GM18907 (cell line): ENCODE measurements around the gene VANGL1.
"Not testable (repeated sequence)": the region's sequence is repeated elsewhere in the genome, so short reads cannot be mapped to it uniquely, and the experiment has no call there.

Experiments used
- ATAC-seq: cut with Tn5 transposase; IDR thresholded peaks from one replicate; pipeline ENCODE4 v1.9.1; 2021; ENCODE audit warnings: mild to moderate bottlenecking, moderate library complexity; ENCODE audit not compliant: unreplicated experiment

Gene VANGL1

GRCh38 chr1:115641762-115642167 is at the start of gene VANGL1:
TSS of gene VANGL1 (plus strand) at chr1:115641970. CDS start at chr1:115651414, 9,444 bp downstream.
- ATAC-seq = peak; percentile 72

- no peak for ATAC-seq
Observed at GRCh38 chr1:115592264-115592663, 49.5 kb upstream of the VANGL1 start.

GRCh38 chr1:115593365-115594259 is 48.2 kb upstream of the VANGL1 start:
- ATAC-seq = no peak

- no peak for ATAC-seq
Observed at GRCh38 chr1:115594600-115594999, 47.2 kb upstream of the VANGL1 start.

- peak; percentile 62 for ATAC-seq
Observed at GRCh38 chr1:115595279-115596079, 46.3 kb upstream of the VANGL1 start.

- ATAC-seq = no peak
Observed at GRCh38 chr1:115596080-115596780, 45.5 kb upstream of the VANGL1 start.

- ATAC-seq = no peak
Observed at GRCh38 chr1:115604508-115604907, 37.3 kb upstream of the VANGL1 start.

- ATAC-seq = no peak
Observed at GRCh38 chr1:115606305-115606704, 35.5 kb upstream of the VANGL1 start.

GRCh38 chr1:115609021-115609420 is 32.7 kb upstream of the VANGL1 start:
- ATAC-seq = no peak

- ATAC-seq = no peak
Observed at GRCh38 chr1:115613767-115614166, 28.0 kb upstream of the VANGL1 start.

GRCh38 chr1:115620453-115620852 is 21.3 kb upstream of the VANGL1 start:
- ATAC-seq = no peak

GRCh38 chr1:115620950-115621349 is 20.8 kb upstream of the VANGL1 start:
- ATAC-seq = no peak

- ATAC-seq = no peak
Observed at GRCh38 chr1:115624859-115625258, 16.9 kb upstream of the VANGL1 start.

GRCh38 chr1:115630342-115630741 is 11.4 kb upstream of the VANGL1 start:
- ATAC-seq = no peak

GRCh38 chr1:115632251-115633026 is 9.3 kb upstream of the VANGL1 start:
- no peak for ATAC-seq

GRCh38 chr1:115633606-115634005 is 8.2 kb upstream of the VANGL1 start:
- not testable (repeated sequence) for ATAC-seq

GRCh38 chr1:115637247-115637646 is 4.5 kb upstream of the VANGL1 start:
- ATAC-seq = not testable (repeated sequence)

GRCh38 chr1:115640384-115640783 is 1.4 kb upstream of the VANGL1 start:
- no peak for ATAC-seq

GRCh38 chr1:115642168-115643072 is 650 bp downstream of the VANGL1 start:
- peak; percentile 72 for ATAC-seq
